NT2/D1 (cell line): Measurements from ENCODE around the gene LMOD3.
A peak's percentile ranks its signal among the peaks of the same experiment; 100 is the strongest.

ENCODE experiments used
- DNase-seq: peaks from one replicate; pipeline ENCODE4 v3.0.0-alpha.2; 2011; ENCODE audit warnings: low read depth, low spot score
- H3K27me3 ChIP-seq: 2 replicates; pipeline ENCODE4 v1.6.0; 2011; ENCODE audit warnings: mild to moderate bottlenecking; ENCODE audit not compliant: insufficient read length, insufficient read depth
- H3K36me3 ChIP-seq: 2 replicates; pipeline ENCODE4 v1.6.1; 2011; ENCODE audit warnings: mild to moderate bottlenecking, low read length, mixed read lengths; ENCODE audit not compliant: insufficient read depth, insufficient read length
- H3K4me1 ChIP-seq: 2 replicates; pipeline ENCODE4 v1.5.1; 2011; ENCODE audit not compliant: insufficient read depth, insufficient read length
- H3K4me3 ChIP-seq: 2 replicates; pipeline ENCODE4 v1.5.1; 2011; ENCODE audit warnings: low read depth; ENCODE audit not compliant: insufficient read length
- H3K9ac ChIP-seq: 2 replicates; pipeline ENCODE4 v1.6.0; 2011; ENCODE audit warnings: low read depth; ENCODE audit not compliant: insufficient read length
- H3K9me3 ChIP-seq: 2 replicates; pipeline ENCODE4 v1.5.1; 2011; ENCODE audit warnings: mild to moderate bottlenecking, low read length; ENCODE audit not compliant: insufficient read depth
- SUZ12 ChIP-seq: IDR thresholded peaks from 2 replicates; pipeline ENCODE4 v1.6.1; 2011; ENCODE audit not compliant: insufficient read length, insufficient read depth; ENCODE audit errors: extremely low read depth
- YY1 ChIP-seq: IDR thresholded peaks from 2 replicates; pipeline ENCODE4 v1.6.1; 2011; ENCODE audit not compliant: insufficient read length, insufficient read depth
- ZNF274 ChIP-seq: IDR thresholded peaks from 2 replicates; pipeline ENCODE4 v1.6.1; 2011; ENCODE audit warnings: mild to moderate bottlenecking, low read depth, low read length

Gene LMOD3

GRCh38 chr3:69160525-69160924 is 38.1 kb upstream of the LMOD3 start:
- Histone ChIP-seq H3K9me3 (no peaks in the 10 kb centered on the region), H3K4me3 (no peak overlapping the region), H3K27me3 (no peaks in the 10 kb centered on the region), H3K36me3 (no peaks in the 10 kb centered on the region), H3K4me1 (no peaks in the 10 kb centered on the region), H3K9ac (no peak overlapping the region)
- TF ChIP-seq SUZ12 (no peak), ZNF274 (no peak), YY1 (no peak)
- DNase-seq, result no peak

- TF ChIP-seq ZNF274, result no peak
- no peak for TF ChIP-seq SUZ12
- TF ChIP-seq YY1, result no peak
Measured at GRCh38 chr3:69160107-69160506, 37.7 kb upstream of the LMOD3 start.

GRCh38 chr3:69149586-69149985 is 27.2 kb upstream of the LMOD3 start:
- Histone ChIP-seq H3K9ac (no peak overlapping the region), H3K9me3 (no peaks in the 10 kb centered on the region), H3K36me3 (no peaks in the 10 kb centered on the region), H3K4me1 (no peaks in the 10 kb centered on the region), H3K4me3 (no peak overlapping the region), H3K27me3 (peaks cover 33% of the 10 kb centered on the region)
- TF ChIP-seq ZNF274 (no peak), SUZ12 (no peak), YY1 (no peak)
- DNase-seq, result no peak

More at GRCh38 chr3:69160107-69160506, 37.7 kb upstream of the LMOD3 start:
- Histone ChIP-seq H3K4me3 (no peak overlapping the region), H3K9ac (no peak overlapping the region), H3K9me3 (no peaks in the 10 kb centered on the region), H3K27me3 (no peaks in the 10 kb centered on the region), H3K4me1 (no peaks in the 10 kb centered on the region), H3K36me3 (no peaks in the 10 kb centered on the region)
- no peak for DNase-seq

GRCh38 chr3:69145688-69146087 is 23.3 kb upstream of the LMOD3 start:
- peaks cover 6% of the 10 kb centered on the region for H3K4me1 ChIP-seq
- TF ChIP-seq ZNF274 (no peak), YY1 (no peak), SUZ12 (no peak)
- H3K36me3 ChIP-seq, result no peaks in the 10 kb centered on the region
- DNase-seq, result no peak
- no peaks in the 10 kb centered on the region for H3K9me3 ChIP-seq
- H3K4me3 ChIP-seq, result no peak overlapping the region
- H3K27me3 ChIP-seq, result peaks cover 62% of the 10 kb centered on the region
- no peak overlapping the region for H3K9ac ChIP-seq

GRCh38 chr3:69144631-69145245 is 22.3 kb upstream of the LMOD3 start:
- Histone ChIP-seq H3K4me3 (no peak overlapping the region), H3K27me3 (peaks cover 72% of the 10 kb centered on the region), H3K4me1 (peaks cover 6% of the 10 kb centered on the region), H3K9me3 (no peaks in the 10 kb centered on the region), H3K36me3 (no peaks in the 10 kb centered on the region), H3K9ac (no peak overlapping the region)
- DNase-seq, result peak; percentile 63
- TF ChIP-seq SUZ12 (no peak), ZNF274 (no peak), YY1 (no peak)

GRCh38 chr3:69143612-69144011 is 21.2 kb upstream of the LMOD3 start:
- Histone ChIP-seq H3K4me1 (peaks cover 6% of the 10 kb centered on the region), H3K36me3 (no peaks in the 10 kb centered on the region), H3K27me3 (peaks cover 82% of the 10 kb centered on the region), H3K4me3 (no peak overlapping the region), H3K9me3 (no peaks in the 10 kb centered on the region), H3K9ac (no peak overlapping the region)
- DNase-seq, result no peak
- TF ChIP-seq ZNF274 (no peak), YY1 (no peak), SUZ12 (no peak)

- H3K9ac ChIP-seq, result no peak overlapping the region
- DNase-seq, result no peak
- H3K27me3 ChIP-seq, result peaks cover 85% of the 10 kb centered on the region
- H3K36me3 ChIP-seq, result no peaks in the 10 kb centered on the region
- no peak overlapping the region for H3K4me3 ChIP-seq
- H3K4me1 ChIP-seq, result peaks cover 6% of the 10 kb centered on the region
- TF ChIP-seq SUZ12, result no peak
- no peak for TF ChIP-seq ZNF274
- no peak for TF ChIP-seq YY1
- H3K9me3 ChIP-seq, result no peaks in the 10 kb centered on the region
Measured at GRCh38 chr3:69142797-69143454, 20.5 kb upstream of the LMOD3 start.
